Fibroblast of lung (primary cell): Measurements from ENCODE around the gene PSMD2. TPM values are rescaled to one million over a fixed set of nuclear protein-coding genes. Genes with fewer than 3 reads are reported as not detected.

Experiments
- DNase-seq, 2 donors: peaks; one replicate each; pipeline versions ENCODE4 v3.0.0 to v3.0.0-alpha.2; 2010; ENCODE audit warnings: low read depth in 2 of 2
- H2AFZ ChIP-seq: 2 replicates; pipeline ENCODE4 v1.5.1; 2012; ENCODE audit warnings: low read length, control low read depth, inconsistent platforms
- H3K27ac ChIP-seq: 2 replicates; pipeline ENCODE4 v1.5.1; 2011; ENCODE audit warnings: low read length, control low read depth; ENCODE audit not compliant: insufficient read depth
- H3K27me3 ChIP-seq: 2 replicates; pipeline ENCODE4 v1.5.1; 2011; ENCODE audit warnings: mild to moderate bottlenecking, low read length; ENCODE audit not compliant: control insufficient read depth, insufficient read depth
- H3K36me3 ChIP-seq: 2 replicates; pipeline ENCODE4 v1.5.1; 2011; ENCODE audit warnings: low read length; ENCODE audit not compliant: control insufficient read depth, insufficient read depth
- H3K4me1 ChIP-seq: 2 replicates; pipeline ENCODE4 v1.5.1; 2011; ENCODE audit warnings: low read length; ENCODE audit not compliant: control insufficient read depth, insufficient read depth; ENCODE audit errors: extremely low read depth
- H3K4me2 ChIP-seq: 2 replicates; pipeline ENCODE4 v1.5.1; 2011; ENCODE audit warnings: low read length, control low read depth; ENCODE audit not compliant: insufficient read depth; ENCODE audit errors: extremely low read depth
- H3K4me3 ChIP-seq, 4 experiments: fragments of 200-600 bp in 1 of 4; sonication (generic) in 1 of 4; replicated peaks in 1 of 4; 2 replicates each; pipeline ENCODE4 v1.5.1; 2011 to 2016; ENCODE audit warnings: low read length in 4 of 4, low read depth in 3 of 4, mild to moderate bottlenecking in 3 of 4, control low read depth in 2 of 4, inconsistent platforms in 1 of 4, mixed read lengths in 1 of 4; ENCODE audit not compliant: insufficient read depth in 1 of 4; ENCODE audit errors: control extremely low read depth in 1 of 4
- H3K79me2 ChIP-seq: 2 replicates; pipeline ENCODE4 v1.5.1; 2012; ENCODE audit warnings: mild to moderate bottlenecking, low read length, inconsistent platforms; ENCODE audit not compliant: control insufficient read depth, insufficient read depth
- H3K9ac ChIP-seq: 2 replicates; pipeline ENCODE4 v1.5.1; 2011; ENCODE audit warnings: mild to moderate bottlenecking, low read length, control low read depth; ENCODE audit not compliant: insufficient read depth
- H3K9me3 ChIP-seq: 2 replicates; pipeline ENCODE4 v1.5.1; 2012; ENCODE audit warnings: low read depth, low read length; ENCODE audit not compliant: control insufficient read depth, insufficient read depth
- H4K20me1 ChIP-seq: 2 replicates; pipeline ENCODE4 v1.5.1; 2011; ENCODE audit warnings: low read length; ENCODE audit not compliant: control insufficient read depth, insufficient read depth; ENCODE audit errors: extremely low read depth
- CTCF ChIP-seq, 2 donors: IDR thresholded peaks in 1 of 2; conservative IDR thresholded peaks in 1 of 2; 1 replicate in 1 of 2; 2 replicates in 1 of 2; pipeline ENCODE4 v1.5.1; 2011 to 2012; ENCODE audit warnings: low read length in 2 of 2, control low read depth in 1 of 2, inconsistent platforms in 1 of 2, low read depth in 1 of 2, mild to moderate bottlenecking in 1 of 2
- EZH2 ChIP-seq: IDR thresholded peaks from 2 replicates; pipeline ENCODE4 v1.5.1; 2012; ENCODE audit warnings: low read length, control low read depth, mild to moderate bottlenecking; ENCODE audit errors: missing control alignments
- polyA plus RNA-seq, 2 donors: library from polyadenylated mRNA; depleted of rRNA in 1 of 2; stranded (reverse) in 1 of 2; unstranded in 1 of 2; fragments of >200 nt; gene quantifications; 2 replicates each; pipeline ENCODE4 v1.2.1, GENCODE V29; 2011 to 2012; ENCODE audit warnings: missing spikeins in 1 of 2
- total RNA-seq: library from RNA; depleted of rRNA; stranded (reverse); fragments of >200 nt; gene quantifications from 2 replicates; pipeline ENCODE4 v1.2.1, GENCODE V29; 2014

Gene PSMD2
- total and polyA plus RNA-seq, 2 donors (not counting 1 experiment from before 2014, with no cell fraction given): 188 to 429 TPM

DNA sequence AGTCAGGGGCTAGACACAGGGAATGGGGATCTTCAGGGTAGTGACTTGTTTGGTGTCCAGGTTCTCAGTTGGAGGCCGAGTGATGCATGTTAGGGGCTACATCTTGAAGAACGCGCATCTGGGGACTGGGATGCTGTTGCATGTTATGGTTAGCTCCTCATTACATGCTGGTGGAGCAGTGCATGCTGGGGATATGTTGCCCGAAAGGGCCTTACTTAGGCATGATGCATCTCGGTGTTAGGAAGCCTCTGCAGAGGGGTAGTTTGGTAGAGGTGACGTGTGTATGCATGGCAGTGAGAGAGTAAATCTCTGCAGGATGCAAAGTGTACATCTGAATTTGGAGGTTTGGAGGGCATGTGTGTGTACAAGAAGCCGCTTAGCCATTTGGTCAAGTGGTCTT lies 17.8 kb downstream of the PSMD2 start:
- Histone ChIP-seq H3K9ac (no peak overlapping the region), H3K4me3 (peak overlapping the region; percentile 90 to 98 (median 95)), H3K9me3 (no peaks in the 10 kb centered on the region), H3K4me2 (peak overlapping the region; percentile 95), H3K27me3 (no peaks in the 10 kb centered on the region), H3K4me1 (peaks cover 23% of the 10 kb centered on the region), H2AFZ (no peak overlapping the region), H4K20me1 (peaks cover 4% of the 10 kb centered on the region), H3K79me2 (peaks cover 70% of the 10 kb centered on the region), H3K36me3 (peaks cover 26% of the 10 kb centered on the region), H3K27ac (peak overlapping the region; percentile 95)
- TF ChIP-seq CTCF (conservative IDR thresholded peaks at IDR 0.05 in 1 of 2, IDR thresholded peaks at IDR 0.05 in 1 of 2; ENCODE audit: low read depth in 1 of 2, low read length in 2 of 2): no peak
- no peak for TF ChIP-seq EZH2
- no peak for DNase-seq

GRCh38 chr3:184317201-184317600 lies 18.2 kb downstream of the PSMD2 start:
- no peak for DNase-seq
- TF ChIP-seq EZH2 (no peak), CTCF (conservative IDR thresholded peaks at IDR 0.05 in 1 of 2, IDR thresholded peaks at IDR 0.05 in 1 of 2; ENCODE audit: low read depth in 1 of 2, low read length in 2 of 2) (no peak)
- Histone ChIP-seq H4K20me1 (peaks cover 4% of the 10 kb centered on the region), H3K27ac (no peak overlapping the region), H3K4me3 (peak overlapping the region; percentile 90 to 98 (median 95)), H3K36me3 (peaks cover 29% of the 10 kb centered on the region), H3K9ac (no peak overlapping the region), H3K27me3 (no peaks in the 10 kb centered on the region), H3K9me3 (no peaks in the 10 kb centered on the region), H3K4me2 (peak overlapping the region; percentile 95), H2AFZ (no peak overlapping the region), H3K4me1 (peaks cover 23% of the 10 kb centered on the region), H3K79me2 (peaks cover 74% of the 10 kb centered on the region)

GRCh38 chr3:184320104-184320445 lies 21.0 kb downstream of the PSMD2 start:
- Histone ChIP-seq H3K9me3 (no peaks in the 10 kb centered on the region), H3K9ac (peak overlapping the region; percentile 10), H3K27me3 (no peaks in the 10 kb centered on the region), H3K4me1 (peaks cover 23% of the 10 kb centered on the region), H2AFZ (no peak overlapping the region), H4K20me1 (peaks cover 4% of the 10 kb centered on the region), H3K27ac (peak overlapping the region; percentile 73), H3K79me2 (peaks cover 93% of the 10 kb centered on the region), H3K4me3 (peak overlapping the region; percentile 12 to 41 (median 30)), H3K36me3 (peaks cover 53% of the 10 kb centered on the region), H3K4me2 (peak overlapping the region; percentile 67)
- peak; percentile 96 to 97 for DNase-seq
- TF ChIP-seq CTCF (conservative IDR thresholded peaks at IDR 0.05 in 1 of 2, IDR thresholded peaks at IDR 0.05 in 1 of 2; ENCODE audit: low read depth in 1 of 2, low read length in 2 of 2): no peak
- TF ChIP-seq EZH2: no peak
